Endothelial cell of umbilical vein (primary cell): ENCODE results near the gene SLC1A7.

Experiments used
- EZH2 ChIP-seq: IDR thresholded peaks from 2 replicates; pipeline ENCODE4 v1.6.1; 2012; ENCODE audit warnings: borderline replicate concordance, low read depth, mild to moderate bottlenecking, moderate library complexity, low read length, inconsistent platforms; ENCODE audit not compliant: severe bottlenecking
- GATA2 ChIP-seq: IDR thresholded peaks from 2 replicates; pipeline ENCODE4 v1.7.0; 2011; ENCODE audit warnings: low read depth, mild to moderate bottlenecking, moderate library complexity, mixed read lengths, low read length; ENCODE audit not compliant: insufficient read length, insufficient read depth
- JUN ChIP-seq: IDR thresholded peaks from 2 replicates; pipeline ENCODE4 v1.6.1; 2011; ENCODE audit warnings: borderline replicate concordance, low read depth; ENCODE audit not compliant: insufficient read length, insufficient read depth
- MYC ChIP-seq: IDR thresholded peaks from one replicate; pipeline ENCODE4 v1.6.1; 2011; ENCODE audit warnings: mild to moderate bottlenecking, low read depth, low read length
- POLR2A ChIP-seq: IDR thresholded peaks from 2 replicates; pipeline ENCODE4 v1.6.1; 2012; ENCODE audit warnings: low read depth, mild to moderate bottlenecking, control low read depth, low read length
- POLR2AphosphoS5 ChIP-seq: IDR thresholded peaks from 2 replicates; pipeline ENCODE4 v1.6.1; 2012; ENCODE audit warnings: low read depth, mild to moderate bottlenecking, control low read depth, low read length, moderate library complexity; ENCODE audit not compliant: insufficient read depth
- TF ChIP-seq, protein P1 (sequence below), 2 donors: IDR thresholded peaks; 1 replicate in 1 of 2; 2 replicates in 1 of 2; pipeline ENCODE4 v1.5.1; 2011; ENCODE audit warnings: low read length in 2 of 2, mild to moderate bottlenecking in 2 of 2, moderate library complexity in 2 of 2, control low read depth in 1 of 2, inconsistent platforms in 1 of 2, low read depth in 1 of 2; ENCODE audit not compliant: insufficient read depth in 1 of 2; ENCODE audit errors: extremely low read depth in 1 of 2
- TF ChIP-seq, protein P2 (sequence below): IDR thresholded peaks from 2 replicates; pipeline ENCODE4 v1.6.1; 2011; ENCODE audit not compliant: insufficient read depth, insufficient read length

DNA sequence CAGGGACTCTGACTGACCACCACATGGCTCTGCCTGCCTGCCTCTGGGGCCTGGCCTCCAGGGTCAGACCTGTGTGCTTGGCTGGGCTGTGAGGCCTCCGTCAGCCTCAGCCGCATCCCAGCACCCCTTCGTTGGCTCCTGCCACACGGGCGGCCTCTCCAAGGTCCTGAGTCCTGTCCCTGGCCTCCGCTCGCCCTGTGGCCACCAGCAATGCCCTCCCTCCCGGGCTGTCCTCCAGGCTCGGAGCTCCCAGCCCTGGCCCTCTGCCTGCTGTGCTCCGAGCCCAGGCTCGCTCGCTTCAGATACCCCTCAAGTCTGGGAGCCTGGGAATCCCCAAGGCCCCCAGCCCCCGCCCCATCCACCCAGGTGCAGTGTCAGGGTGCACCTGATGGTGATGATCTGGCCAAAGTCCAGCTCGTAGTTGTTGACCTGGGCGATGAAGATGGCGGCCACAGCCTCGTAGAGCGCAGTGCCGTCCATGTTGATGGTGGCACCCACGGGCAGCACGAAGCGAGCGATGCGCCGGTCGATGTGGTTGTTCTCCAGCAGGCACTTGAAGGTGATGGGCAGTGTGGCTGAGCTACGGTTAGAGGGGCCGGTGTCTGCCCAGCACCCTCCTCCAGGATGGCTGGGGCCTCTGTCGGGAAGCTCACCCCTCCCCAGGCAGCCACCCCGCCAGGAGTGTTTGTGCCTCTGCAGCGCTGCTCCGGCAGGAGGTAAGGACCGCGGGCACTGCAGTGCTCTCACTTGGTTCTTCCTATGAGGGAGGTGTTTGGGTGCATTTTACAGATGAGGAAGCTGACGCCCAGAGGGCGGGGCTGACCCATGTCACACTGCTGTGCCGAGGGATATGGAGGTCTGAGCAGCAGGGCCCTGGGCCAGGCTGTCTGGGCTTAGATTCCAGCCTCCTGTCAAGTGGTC is 52.0 kb downstream of the SLC1A7 start:
- TF ChIP-seq EZH2 (no peak), MYC (no peak), JUN (no peak), POLR2A (no peak), POLR2AphosphoS5 (no peak), GATA2 (no peak)
- TF ChIP-seq, protein P1, sequence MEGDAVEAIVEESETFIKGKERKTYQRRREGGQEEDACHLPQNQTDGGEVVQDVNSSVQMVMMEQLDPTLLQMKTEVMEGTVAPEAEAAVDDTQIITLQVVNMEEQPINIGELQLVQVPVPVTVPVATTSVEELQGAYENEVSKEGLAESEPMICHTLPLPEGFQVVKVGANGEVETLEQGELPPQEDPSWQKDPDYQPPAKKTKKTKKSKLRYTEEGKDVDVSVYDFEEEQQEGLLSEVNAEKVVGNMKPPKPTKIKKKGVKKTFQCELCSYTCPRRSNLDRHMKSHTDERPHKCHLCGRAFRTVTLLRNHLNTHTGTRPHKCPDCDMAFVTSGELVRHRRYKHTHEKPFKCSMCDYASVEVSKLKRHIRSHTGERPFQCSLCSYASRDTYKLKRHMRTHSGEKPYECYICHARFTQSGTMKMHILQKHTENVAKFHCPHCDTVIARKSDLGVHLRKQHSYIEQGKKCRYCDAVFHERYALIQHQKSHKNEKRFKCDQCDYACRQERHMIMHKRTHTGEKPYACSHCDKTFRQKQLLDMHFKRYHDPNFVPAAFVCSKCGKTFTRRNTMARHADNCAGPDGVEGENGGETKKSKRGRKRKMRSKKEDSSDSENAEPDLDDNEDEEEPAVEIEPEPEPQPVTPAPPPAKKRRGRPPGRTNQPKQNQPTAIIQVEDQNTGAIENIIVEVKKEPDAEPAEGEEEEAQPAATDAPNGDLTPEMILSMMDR (IDR thresholded peaks at IDR 0.05; ENCODE audit: extremely low read depth in 1 of 2, insufficient read depth in 1 of 2, low read depth in 1 of 2, low read length in 2 of 2), result no peak
- TF ChIP-seq, protein P2, sequence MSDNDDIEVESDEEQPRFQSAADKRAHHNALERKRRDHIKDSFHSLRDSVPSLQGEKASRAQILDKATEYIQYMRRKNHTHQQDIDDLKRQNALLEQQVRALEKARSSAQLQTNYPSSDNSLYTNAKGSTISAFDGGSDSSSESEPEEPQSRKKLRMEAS, result no peak
